DOHH2 (cell line): Measurements from ENCODE around the gene DNMT3A.

Experiments
- CTCF ChIP-seq: fragments of 200-600 bp; sonication (generic); IDR thresholded peaks from one replicate; pipeline ENCODE4 v1.5.1; 2014; ENCODE audit warnings: antibody characterized with exemption, mild to moderate bottlenecking, low read depth, low read length; ENCODE audit not compliant: poor library complexity, severe bottlenecking
- EZH2phosphoT487 ChIP-seq: fragments of 200-600 bp; sonication (generic); IDR thresholded peaks from 2 replicates; pipeline ENCODE4 v1.6.1; 2017; ENCODE audit warnings: borderline replicate concordance, mild to moderate bottlenecking, antibody characterized with exemption, low read length, moderate library complexity, mixed read lengths

DNA sequence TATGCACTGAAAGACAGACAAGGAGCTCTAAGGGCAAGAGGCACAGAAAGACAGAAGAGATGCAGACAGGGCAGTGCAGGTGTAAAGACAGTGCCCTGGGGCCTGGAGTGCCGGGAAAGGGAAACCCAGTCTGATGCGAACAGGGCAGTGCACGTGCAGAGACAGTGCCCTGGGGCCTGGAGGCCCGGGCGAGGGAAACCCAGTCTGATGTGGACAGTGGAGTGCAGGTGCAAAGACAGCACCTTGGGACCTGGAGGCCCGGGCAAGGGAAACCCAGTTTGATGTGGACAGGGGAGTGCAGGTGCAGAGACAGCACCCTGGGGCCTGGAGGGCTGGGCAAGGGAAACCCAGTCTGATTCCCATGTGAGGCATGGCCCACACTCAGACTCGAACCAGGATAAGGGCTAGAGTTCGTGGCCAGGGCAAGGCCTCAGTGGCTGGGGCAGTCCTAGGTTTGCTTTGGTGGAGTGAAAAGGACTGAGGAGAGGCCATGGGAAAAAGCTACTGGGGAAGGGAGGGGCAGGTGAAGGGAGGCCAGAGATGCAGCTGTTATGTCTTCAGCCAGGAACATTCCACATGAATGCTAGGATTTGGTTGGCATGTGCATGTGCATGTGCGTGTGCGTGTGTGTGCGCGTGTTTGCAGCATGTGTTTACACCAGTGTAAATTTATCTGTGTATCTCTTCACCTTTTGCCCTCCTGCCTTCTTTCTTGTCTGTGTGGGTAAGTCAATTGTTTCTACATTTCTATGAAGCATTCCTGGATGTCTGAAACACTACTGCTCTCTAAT lies 39.1 kb upstream of the DNMT3A start:
- TF ChIP-seq CTCF (no peak), EZH2phosphoT487 (no peak)
